ENCODE results near the gene FAS. TPM values are rescaled to one million over a fixed set of nuclear protein-coding genes. Genes with fewer than 3 reads are reported as not detected.
A peak's percentile ranks its signal among the peaks of the same experiment; 100 is the strongest.
"Not testable (repeated sequence)": the region's sequence is repeated elsewhere in the genome, so short reads cannot be mapped to it uniquely, and the experiment has no call there.

FAS gene
- total RNA-seq, 4 donors from 2014 or later, result 15.0 to 27.5 (median 19.6) TPM

DNA sequence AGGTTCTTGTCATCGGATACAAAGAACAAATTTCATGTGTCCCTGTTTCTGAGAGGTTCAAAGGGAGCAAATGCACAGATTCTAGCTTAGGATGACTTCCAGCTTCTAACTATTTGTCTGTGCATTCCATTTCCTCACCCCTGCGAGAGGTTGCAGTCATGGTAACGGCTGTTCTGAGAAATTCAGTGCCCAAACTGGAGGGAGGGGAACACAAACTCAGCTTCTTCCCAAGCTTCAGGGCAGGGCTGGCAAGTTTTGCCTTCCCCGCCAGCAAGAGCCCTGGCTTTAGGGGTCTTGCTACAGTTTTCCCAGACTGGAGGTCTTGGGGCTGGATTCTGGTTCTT, 11.1 kb downstream of the FAS start:
- whole genome bisulfite sequencing, 2 donors (ENCODE audit: low coverage in 1 of 2), result 34% methylated on average over 3 of the region's 4 CpGs; no CpG with 5 or more reads in 1 of the 2 donors
- Histone ChIP-seq H3K27ac (peak overlapping the region in 3 of 4 donors; percentile 21 to 70 (median 59)), H3K27me3 (no peaks in the 10 kb centered on the region), H3K36me3 (peaks cover 0 to 21% of the 10 kb centered on the region in 2 donors), H3K9me3 (no peaks in the 10 kb centered on the region), H3K4me1 (peaks cover 0 to 31% (median 10%) of the 10 kb centered on the region in 3 donors), H3K4me3 (no peak overlapping the region)
- ATAC-seq, result peak; percentile 28
- TF ChIP-seq POLR2A (IDR thresholded peaks at IDR 0.05) (no peak), EP300 (IDR thresholded peaks at IDR 0.05) (no peak), POLR2AphosphoS5 (IDR thresholded peaks at IDR 0.05) (no peak)
- TF ChIP-seq, protein P1, sequence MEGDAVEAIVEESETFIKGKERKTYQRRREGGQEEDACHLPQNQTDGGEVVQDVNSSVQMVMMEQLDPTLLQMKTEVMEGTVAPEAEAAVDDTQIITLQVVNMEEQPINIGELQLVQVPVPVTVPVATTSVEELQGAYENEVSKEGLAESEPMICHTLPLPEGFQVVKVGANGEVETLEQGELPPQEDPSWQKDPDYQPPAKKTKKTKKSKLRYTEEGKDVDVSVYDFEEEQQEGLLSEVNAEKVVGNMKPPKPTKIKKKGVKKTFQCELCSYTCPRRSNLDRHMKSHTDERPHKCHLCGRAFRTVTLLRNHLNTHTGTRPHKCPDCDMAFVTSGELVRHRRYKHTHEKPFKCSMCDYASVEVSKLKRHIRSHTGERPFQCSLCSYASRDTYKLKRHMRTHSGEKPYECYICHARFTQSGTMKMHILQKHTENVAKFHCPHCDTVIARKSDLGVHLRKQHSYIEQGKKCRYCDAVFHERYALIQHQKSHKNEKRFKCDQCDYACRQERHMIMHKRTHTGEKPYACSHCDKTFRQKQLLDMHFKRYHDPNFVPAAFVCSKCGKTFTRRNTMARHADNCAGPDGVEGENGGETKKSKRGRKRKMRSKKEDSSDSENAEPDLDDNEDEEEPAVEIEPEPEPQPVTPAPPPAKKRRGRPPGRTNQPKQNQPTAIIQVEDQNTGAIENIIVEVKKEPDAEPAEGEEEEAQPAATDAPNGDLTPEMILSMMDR (IDR thresholded peaks at IDR 0.05), result no peak

DNA sequence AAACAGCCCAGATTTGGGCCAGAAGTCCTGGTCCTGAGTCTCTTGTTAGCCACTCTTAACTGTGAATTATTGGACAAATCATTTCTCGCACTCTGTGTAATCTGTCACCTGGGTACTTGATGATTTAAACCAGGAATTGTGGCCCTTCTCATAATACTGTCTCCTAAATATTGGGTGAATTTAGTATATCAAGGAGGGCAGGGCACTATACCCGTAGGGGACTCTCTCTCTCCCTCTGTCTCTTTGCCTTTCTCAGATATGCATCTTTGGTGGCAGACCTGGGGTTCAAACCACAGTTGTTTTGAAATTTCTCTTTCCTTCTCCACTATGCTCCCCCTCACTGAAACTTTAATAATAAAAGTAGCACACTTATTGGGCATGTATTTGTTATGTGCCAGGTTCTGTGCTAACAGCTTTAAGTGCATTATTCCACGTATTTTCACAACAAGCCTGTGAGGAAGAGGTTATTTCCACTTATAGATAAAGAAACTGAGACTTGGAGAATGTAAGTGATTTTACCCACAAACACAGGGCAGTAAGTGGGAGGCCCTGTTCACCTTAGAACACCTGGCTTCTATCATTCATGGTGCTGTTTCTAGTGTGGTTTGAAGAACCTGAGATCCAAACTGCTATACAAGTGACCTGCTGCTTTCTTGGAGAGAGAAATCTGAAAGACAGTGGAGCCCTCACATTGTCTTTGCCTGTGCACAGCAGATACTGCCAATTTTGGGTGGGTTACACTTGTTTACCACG, 11.8 kb downstream of the FAS start:
- TF ChIP-seq POLR2A (IDR thresholded peaks at IDR 0.05), result no peak
- TF ChIP-seq POLR2AphosphoS5 (IDR thresholded peaks at IDR 0.05), result no peak
- TF ChIP-seq, protein P1 (IDR thresholded peaks at IDR 0.05), result no peak
- TF ChIP-seq EP300 (IDR thresholded peaks at IDR 0.05), result no peak
- WGBS, 2 donors (ENCODE audit: low coverage in 1 of 2), result 82 to 90% methylated on average over 3 to 4 of the region's 4 CpGs
- Histone ChIP-seq H3K4me3 (no peak overlapping the region), H3K27me3 (no peaks in the 10 kb centered on the region), H3K4me1 (peaks cover 0 to 28% (median 10%) of the 10 kb centered on the region in 3 donors), H3K9me3 (no peaks in the 10 kb centered on the region), H3K27ac (peak overlapping the region in 3 of 4 donors; percentile 27 to 70 (median 59)), H3K36me3 (peaks cover 0 to 21% of the 10 kb centered on the region in 2 donors)
- no peak for ATAC-seq

DNA sequence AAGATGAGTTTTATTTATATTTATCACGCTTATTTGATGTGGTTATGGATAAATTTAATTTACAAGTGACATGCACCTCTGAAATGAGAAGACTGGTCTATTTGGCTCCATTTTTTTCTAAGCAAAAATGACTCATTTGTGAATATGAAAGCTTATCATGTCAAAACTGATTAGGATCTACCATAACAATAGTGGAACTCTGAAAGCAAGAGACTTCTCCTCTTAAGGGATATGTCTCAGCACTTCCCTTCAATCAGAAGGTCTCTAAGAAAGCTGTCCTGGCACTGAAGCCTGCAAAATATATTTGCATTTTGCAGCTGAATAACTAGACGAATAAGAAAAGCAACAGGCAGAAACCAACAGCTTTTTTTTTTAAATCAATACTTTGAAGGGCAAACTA, 12.7 kb downstream of the FAS start:
- Histone ChIP-seq H3K27ac (no peak overlapping the region), H3K9me3 (no peaks in the 10 kb centered on the region), H3K36me3 (peaks cover 0 to 30% of the 10 kb centered on the region in 2 donors), H3K4me3 (no peak overlapping the region), H3K4me1 (peaks cover 0 to 28% (median 10%) of the 10 kb centered on the region in 3 donors), H3K27me3 (no peaks in the 10 kb centered on the region)
- 71 to 81% methylated on average over 2 of the region's 2 CpGs for WGBS, 2 donors (ENCODE audit: low coverage in 1 of 2)
- ATAC-seq, result no peak
- TF ChIP-seq POLR2A (IDR thresholded peaks at IDR 0.05) (no peak), POLR2AphosphoS5 (IDR thresholded peaks at IDR 0.05) (no peak), EP300 (IDR thresholded peaks at IDR 0.05) (no peak)
- TF ChIP-seq, protein P1 (IDR thresholded peaks at IDR 0.05), result no peak

- no peak overlapping the region for H3K27ac ChIP-seq
- no peak overlapping the region for H3K4me3 ChIP-seq
- peaks cover 0 to 7% (median under 1%) of the 10 kb centered on the region in 3 donors for H3K4me1 ChIP-seq
- TF ChIP-seq EP300 (IDR thresholded peaks at IDR 0.05) (no peak), POLR2AphosphoS5 (IDR thresholded peaks at IDR 0.05) (no peak), POLR2A (IDR thresholded peaks at IDR 0.05) (no peak)
- TF ChIP-seq, protein P1 (IDR thresholded peaks at IDR 0.05), result no peak
- WGBS, 2 donors (ENCODE audit: low coverage in 1 of 2), result 0 to 85% methylated on average over 1 to 2 of the region's 3 CpGs
- H3K36me3 ChIP-seq, result peaks cover 0 to 68% of the 10 kb centered on the region in 2 donors
- no peaks in the 10 kb centered on the region for H3K9me3 ChIP-seq
- no peaks in the 10 kb centered on the region for H3K27me3 ChIP-seq
- no peak for ATAC-seq
These were observed 16.7 kb downstream of the FAS start for GRCh38 chr10:89007129-89007893.

GRCh38 chr10:89018700-89019346, 28.2 kb downstream of the FAS start:
- not testable (repeated sequence) for H3K9me3 ChIP-seq, H3K4me1 ChIP-seq, H3K27me3 ChIP-seq, H3K27ac ChIP-seq, ATAC-seq, H3K4me3 ChIP-seq
- peaks cover 0 to 46% of the 10 kb centered on the region in 2 donors for H3K36me3 ChIP-seq
- WGBS, 2 donors (ENCODE audit: low coverage in 1 of 2), result no CpG with 5 or more reads among the region's 15 CpGs
